Measurements from ENCODE around the gene BICC1. TPM values are rescaled to one million over a fixed set of nuclear protein-coding genes. Genes with fewer than 3 reads are reported as not detected.

The BICC1 gene
- polyA plus RNA-seq, 1 donor = 6.2 TPM

DNA sequence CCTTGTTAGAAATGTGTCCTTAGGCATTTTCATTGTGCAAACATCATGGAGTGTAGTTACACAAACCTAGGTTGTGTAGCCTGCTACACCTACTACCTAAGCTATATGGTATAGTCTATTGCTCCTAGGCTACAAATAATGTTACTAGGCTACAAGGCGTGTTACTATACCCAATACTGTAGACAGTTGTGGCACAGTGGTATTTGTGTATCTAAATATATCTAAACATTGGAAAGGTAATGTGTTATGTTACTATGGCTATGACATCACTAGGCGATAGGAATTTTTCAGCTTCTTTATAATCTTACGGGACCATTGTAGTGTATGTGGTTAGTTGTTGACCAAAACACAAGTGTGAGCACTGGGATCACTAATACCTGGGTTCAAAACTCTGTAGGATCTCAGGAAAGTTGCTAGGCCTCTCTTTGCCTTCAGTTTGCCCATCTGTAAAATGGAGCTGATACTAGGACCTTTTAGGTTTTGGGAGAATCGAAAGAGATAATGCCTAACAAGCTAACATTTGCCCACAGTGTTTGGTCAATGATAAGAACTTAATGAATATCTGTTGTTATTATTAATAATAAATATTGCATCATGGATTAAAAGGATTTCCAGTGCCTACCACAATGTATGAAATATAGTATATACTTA, 2.7 kb downstream of the BICC1 start:
- no peak for DNase-seq
- no peak overlapping the region for H3K4me3 ChIP-seq (ENCODE audit: low read length)
- 100% methylated on average over 2 of the region's 4 CpGs for WGBS (ENCODE audit: insufficient coverage, low lambda C conversion rate)
- H3K4me1 ChIP-seq (ENCODE audit: control insufficient read depth, insufficient read depth, low read length) = no peaks in the 10 kb centered on the region
- H3K36me3 ChIP-seq (ENCODE audit: control insufficient read depth, insufficient read depth, low read length) = no peaks in the 10 kb centered on the region
- no peaks in the 10 kb centered on the region for H3K27me3 ChIP-seq (ENCODE audit: control insufficient read depth, insufficient read depth, low read length)
- H3K9me3 ChIP-seq (ENCODE audit: control insufficient read depth, low read depth, low read length) = no peaks in the 10 kb centered on the region
- no peak overlapping the region for H3K27ac ChIP-seq (ENCODE audit: low read length)

DNA sequence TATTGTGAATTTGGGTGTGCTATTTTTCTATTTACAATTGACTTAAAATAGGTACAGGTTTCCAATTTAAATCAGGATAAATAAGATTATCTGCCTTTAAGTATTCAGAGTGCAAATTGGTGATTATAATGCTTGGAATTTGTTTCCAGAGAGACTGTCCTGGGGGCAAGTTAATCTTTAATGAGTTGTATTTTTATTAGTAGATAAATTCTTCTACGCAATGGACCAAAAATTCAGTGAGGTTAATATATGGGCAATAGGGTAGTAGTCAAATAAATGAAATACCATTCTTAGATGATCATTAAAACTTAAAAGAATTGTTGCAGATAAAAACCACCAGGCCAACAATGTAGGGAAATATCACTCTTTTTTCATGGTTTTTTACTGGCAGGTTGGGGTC, 3.4 kb downstream of the BICC1 start:
- Histone ChIP-seq H3K27ac (ENCODE audit: low read length) (no peak overlapping the region), H3K36me3 (ENCODE audit: control insufficient read depth, insufficient read depth, low read length) (no peaks in the 10 kb centered on the region), H3K4me3 (ENCODE audit: low read length) (no peak overlapping the region), H3K9me3 (ENCODE audit: control insufficient read depth, low read depth, low read length) (no peaks in the 10 kb centered on the region), H3K27me3 (ENCODE audit: control insufficient read depth, insufficient read depth, low read length) (no peaks in the 10 kb centered on the region), H3K4me1 (ENCODE audit: control insufficient read depth, insufficient read depth, low read length) (no peaks in the 10 kb centered on the region)
- no peak for DNase-seq
- 0% methylated on average over 1 of the region's 1 CpG for whole genome bisulfite sequencing (ENCODE audit: insufficient coverage, low lambda C conversion rate)

DNA sequence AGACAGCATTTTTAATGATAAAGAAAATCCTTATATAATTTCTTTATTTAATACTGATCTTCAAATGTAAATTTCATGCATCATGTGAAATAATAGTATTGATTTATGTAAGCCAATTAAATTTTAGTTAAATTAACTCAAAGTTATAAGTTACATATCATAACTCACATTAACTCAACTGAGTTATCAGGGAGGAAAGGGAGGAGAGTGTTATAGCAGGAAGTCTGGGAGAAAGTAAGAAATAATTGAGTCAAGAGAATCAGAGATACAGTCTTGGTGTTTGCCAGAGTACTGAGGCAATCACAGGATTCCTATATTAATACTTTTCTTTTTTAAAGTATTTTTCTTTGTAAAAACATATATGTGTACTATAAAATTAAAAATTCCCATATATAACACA, 4.0 kb downstream of the BICC1 start:
- Histone ChIP-seq H3K27ac (ENCODE audit: low read length) (no peak overlapping the region), H3K36me3 (ENCODE audit: control insufficient read depth, insufficient read depth, low read length) (no peaks in the 10 kb centered on the region), H3K27me3 (ENCODE audit: control insufficient read depth, insufficient read depth, low read length) (no peaks in the 10 kb centered on the region), H3K4me3 (ENCODE audit: low read length) (no peak overlapping the region), H3K9me3 (ENCODE audit: control insufficient read depth, low read depth, low read length) (no peaks in the 10 kb centered on the region), H3K4me1 (ENCODE audit: control insufficient read depth, insufficient read depth, low read length) (no peaks in the 10 kb centered on the region)
- no peak for DNase-seq

- no peak for DNase-seq
- Histone ChIP-seq H3K4me1 (ENCODE audit: control insufficient read depth, insufficient read depth, low read length) (no peaks in the 10 kb centered on the region), H3K27ac (ENCODE audit: low read length) (no peak overlapping the region), H3K4me3 (ENCODE audit: low read length) (no peak overlapping the region), H3K27me3 (ENCODE audit: control insufficient read depth, insufficient read depth, low read length) (no peaks in the 10 kb centered on the region), H3K9me3 (ENCODE audit: control insufficient read depth, low read depth, low read length) (no peaks in the 10 kb centered on the region), H3K36me3 (ENCODE audit: control insufficient read depth, insufficient read depth, low read length) (no peaks in the 10 kb centered on the region)
- WGBS (ENCODE audit: insufficient coverage, low lambda C conversion rate) = no CpG with 5 or more reads among the region's 1 CpG
These were observed 4.4 kb downstream of the BICC1 start for GRCh38 chr10:58517081-58517480.

DNA sequence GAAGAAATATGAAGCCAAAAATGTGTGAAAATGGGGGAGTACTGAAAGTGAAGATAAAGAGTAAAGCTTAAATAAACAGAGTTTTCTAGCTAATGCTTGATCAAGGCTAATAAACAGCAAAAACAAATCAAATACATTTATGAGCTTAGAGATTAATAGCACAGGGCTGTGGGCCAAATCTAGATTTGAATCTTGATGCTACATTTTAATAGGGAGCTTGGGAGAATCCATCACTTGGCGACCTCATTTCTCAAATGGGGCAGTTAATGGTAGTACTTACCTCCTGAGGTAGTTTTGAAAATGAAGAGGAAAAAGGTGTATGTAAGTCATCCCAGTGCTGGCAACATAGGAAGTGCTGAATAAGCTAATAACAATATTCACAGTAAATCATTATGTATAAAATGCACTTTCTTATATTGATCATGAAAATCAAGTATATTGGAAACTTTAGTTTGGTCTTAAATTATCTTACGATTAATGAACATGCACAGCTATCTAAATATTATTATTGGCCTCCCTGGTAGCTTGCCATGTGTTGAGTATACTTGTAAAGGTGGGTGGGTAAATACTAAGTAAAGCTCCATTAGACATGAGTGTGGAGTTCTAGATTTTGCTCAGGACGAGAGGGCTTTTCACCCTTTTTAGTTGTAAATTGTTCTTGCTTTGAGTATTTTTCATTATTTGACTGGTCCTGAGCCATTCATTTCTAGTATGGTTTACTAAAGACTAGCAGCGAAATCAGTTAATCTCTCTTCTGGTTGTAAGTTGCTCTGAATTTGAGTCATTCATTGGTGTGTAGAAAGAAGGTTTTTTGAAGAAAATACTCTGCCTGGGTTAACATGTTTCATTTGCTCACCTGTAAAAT, 5.1 kb downstream of the BICC1 start:
- no peaks in the 10 kb centered on the region for H3K36me3 ChIP-seq (ENCODE audit: control insufficient read depth, insufficient read depth, low read length)
- no peak overlapping the region for H3K4me3 ChIP-seq (ENCODE audit: low read length)
- H3K9me3 ChIP-seq (ENCODE audit: control insufficient read depth, low read depth, low read length) = no peaks in the 10 kb centered on the region
- H3K27me3 ChIP-seq (ENCODE audit: control insufficient read depth, insufficient read depth, low read length) = no peaks in the 10 kb centered on the region
- H3K4me1 ChIP-seq (ENCODE audit: control insufficient read depth, insufficient read depth, low read length) = no peaks in the 10 kb centered on the region
- H3K27ac ChIP-seq (ENCODE audit: low read length) = no peak overlapping the region
- WGBS (ENCODE audit: insufficient coverage, low lambda C conversion rate) = 100% methylated on average over 2 of the region's 4 CpGs
- no peak for DNase-seq

DNA sequence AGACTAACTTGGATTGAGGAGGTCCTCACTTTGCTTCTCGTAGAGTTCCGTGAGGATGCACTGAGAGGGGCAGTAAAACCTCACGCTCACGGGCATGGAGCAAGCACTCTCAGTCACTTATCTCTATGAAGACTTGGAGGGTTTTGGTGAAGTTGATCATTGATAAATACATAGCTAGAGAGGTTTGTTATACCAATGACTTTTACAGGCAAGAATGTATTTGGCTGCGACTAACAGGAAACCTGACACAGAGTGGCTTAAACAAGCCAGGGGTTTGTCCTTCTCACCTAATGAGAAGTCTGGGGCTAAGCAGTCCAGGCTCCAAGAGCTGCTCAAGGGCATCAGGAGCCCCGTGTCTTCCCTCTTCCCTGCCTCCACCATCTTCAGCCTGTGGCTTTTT, 6.1 kb downstream of the BICC1 start:
- H3K4me3 ChIP-seq (ENCODE audit: low read length) = no peak overlapping the region
- H3K27ac ChIP-seq (ENCODE audit: low read length) = no peak overlapping the region
- no peaks in the 10 kb centered on the region for H3K4me1 ChIP-seq (ENCODE audit: control insufficient read depth, insufficient read depth, low read length)
- no peak for DNase-seq
- no CpG with 5 or more reads among the region's 6 CpGs for WGBS (ENCODE audit: insufficient coverage, low lambda C conversion rate)
- no peaks in the 10 kb centered on the region for H3K9me3 ChIP-seq (ENCODE audit: control insufficient read depth, low read depth, low read length)
- H3K36me3 ChIP-seq (ENCODE audit: control insufficient read depth, insufficient read depth, low read length) = no peaks in the 10 kb centered on the region
- H3K27me3 ChIP-seq (ENCODE audit: control insufficient read depth, insufficient read depth, low read length) = no peaks in the 10 kb centered on the region

DNA sequence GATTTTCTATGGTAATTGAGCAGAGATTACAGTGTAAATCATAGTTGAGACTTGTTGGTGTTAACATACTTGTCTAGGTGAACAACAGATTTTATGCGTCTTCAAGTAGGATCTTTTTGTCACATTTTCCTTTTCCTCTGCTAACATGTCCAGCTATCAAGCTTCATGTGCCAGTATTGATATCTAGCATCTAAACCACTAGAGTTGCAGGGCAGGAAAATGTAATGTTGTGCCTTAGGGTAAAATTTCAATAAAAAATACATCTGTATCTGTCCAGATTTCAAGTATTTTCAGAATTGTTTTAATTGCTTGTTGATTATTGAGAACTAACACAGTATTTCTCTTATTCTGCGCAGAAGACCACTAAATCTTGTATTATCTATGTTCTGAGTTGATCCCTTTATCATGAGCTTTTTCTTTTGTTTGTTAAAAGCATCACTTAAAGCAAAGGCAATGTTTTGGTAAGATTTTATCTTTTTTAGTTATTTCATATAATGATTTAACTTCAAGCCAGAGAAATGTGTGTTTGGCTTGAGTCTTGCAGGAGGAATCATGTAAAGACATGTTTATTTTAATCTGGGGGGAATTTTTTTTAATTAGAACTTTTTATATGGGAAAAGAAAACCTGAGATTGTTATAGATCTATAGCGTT, 16.5 kb downstream of the BICC1 start:
- no peaks in the 10 kb centered on the region for H3K4me1 ChIP-seq (ENCODE audit: control insufficient read depth, insufficient read depth, low read length)
- no peak overlapping the region for H3K27ac ChIP-seq (ENCODE audit: low read length)
- 95% methylated on average over 3 of the region's 3 CpGs for WGBS (ENCODE audit: insufficient coverage, low lambda C conversion rate)
- no peak for DNase-seq
- H3K4me3 ChIP-seq (ENCODE audit: low read length) = no peak overlapping the region
- no peaks in the 10 kb centered on the region for H3K27me3 ChIP-seq (ENCODE audit: control insufficient read depth, insufficient read depth, low read length)
- H3K36me3 ChIP-seq (ENCODE audit: control insufficient read depth, insufficient read depth, low read length) = no peaks in the 10 kb centered on the region
- peaks cover 11% of the 10 kb centered on the region for H3K9me3 ChIP-seq (ENCODE audit: control insufficient read depth, low read depth, low read length)

DNA sequence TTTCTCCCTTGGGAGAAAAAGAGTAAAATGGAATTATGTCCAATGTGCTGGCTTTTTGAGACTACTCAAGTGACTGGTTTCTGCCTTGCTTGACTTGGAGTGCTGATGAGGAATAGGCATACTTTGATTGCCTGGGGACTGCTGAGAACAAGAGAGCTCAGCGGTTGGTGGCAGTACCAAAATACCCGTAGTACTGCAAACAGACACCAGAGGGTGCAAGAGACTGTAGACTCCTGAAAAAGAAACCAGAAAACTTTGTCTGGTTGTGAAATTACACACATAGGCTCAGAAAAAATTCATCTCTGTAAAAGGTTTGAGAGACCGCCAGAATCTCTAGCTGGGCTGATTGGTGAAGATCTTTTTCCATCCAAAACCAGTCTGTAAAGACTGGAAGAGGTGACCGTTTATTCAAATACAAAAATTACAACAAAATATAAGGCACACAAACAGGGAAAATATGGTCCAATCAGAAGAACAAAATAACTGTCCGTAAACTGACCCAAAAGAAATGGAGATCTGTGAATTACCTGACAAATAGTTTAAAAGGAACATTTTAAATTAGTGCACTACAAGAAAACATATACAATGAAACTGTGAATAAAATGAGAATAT, 18.5 kb downstream of the BICC1 start:
- H3K27me3 ChIP-seq (ENCODE audit: control insufficient read depth, insufficient read depth, low read length) = no peaks in the 10 kb centered on the region
- peaks cover 15% of the 10 kb centered on the region for H3K9me3 ChIP-seq (ENCODE audit: control insufficient read depth, low read depth, low read length)
- no peaks in the 10 kb centered on the region for H3K36me3 ChIP-seq (ENCODE audit: control insufficient read depth, insufficient read depth, low read length)
- H3K4me1 ChIP-seq (ENCODE audit: control insufficient read depth, insufficient read depth, low read length) = no peaks in the 10 kb centered on the region
- no peak overlapping the region for H3K4me3 ChIP-seq (ENCODE audit: low read length)
- WGBS (ENCODE audit: insufficient coverage, low lambda C conversion rate) = 100% methylated on average over 1 of the region's 5 CpGs
- H3K27ac ChIP-seq (ENCODE audit: low read length) = no peak overlapping the region
- peak; percentile 26 to 52 for DNase-seq

GRCh38 chr10:58535311-58535710, 22.6 kb downstream of the BICC1 start:
- H3K27ac ChIP-seq (ENCODE audit: low read length) = no peak overlapping the region
- H3K27me3 ChIP-seq (ENCODE audit: control insufficient read depth, insufficient read depth, low read length) = no peaks in the 10 kb centered on the region
- WGBS (ENCODE audit: insufficient coverage, low lambda C conversion rate) = no CpG with 5 or more reads among the region's 3 CpGs
- H3K4me3 ChIP-seq (ENCODE audit: low read length) = no peak overlapping the region
- H3K4me1 ChIP-seq (ENCODE audit: control insufficient read depth, insufficient read depth, low read length) = no peaks in the 10 kb centered on the region
- peaks cover 15% of the 10 kb centered on the region for H3K9me3 ChIP-seq (ENCODE audit: control insufficient read depth, low read depth, low read length)
- no peak for DNase-seq
- no peaks in the 10 kb centered on the region for H3K36me3 ChIP-seq (ENCODE audit: control insufficient read depth, insufficient read depth, low read length)

GRCh38 chr10:58543141-58543540, 30.5 kb downstream of the BICC1 start:
- Histone ChIP-seq H3K27me3 (ENCODE audit: control insufficient read depth, insufficient read depth, low read length) (no peaks in the 10 kb centered on the region), H3K4me3 (ENCODE audit: low read length) (no peak overlapping the region), H3K36me3 (ENCODE audit: control insufficient read depth, insufficient read depth, low read length) (no peaks in the 10 kb centered on the region), H3K4me1 (ENCODE audit: control insufficient read depth, insufficient read depth, low read length) (no peaks in the 10 kb centered on the region), H3K9me3 (ENCODE audit: control insufficient read depth, low read depth, low read length) (no peaks in the 10 kb centered on the region), H3K27ac (ENCODE audit: low read length) (no peak overlapping the region)
- no peak for DNase-seq
